HG03135 (cell line): ENCODE measurements around the gene LONP1.
"Not testable (repeated sequence)": the region's sequence is repeated elsewhere in the genome, so short reads cannot be mapped to it uniquely, and the experiment has no call there.

ENCODE experiments used
- ATAC-seq: cut with Tn5 transposase; IDR thresholded peaks from one replicate; pipeline ENCODE4 v1.9.1; 2021; ENCODE audit warnings: mild to moderate bottlenecking, moderate library complexity; ENCODE audit not compliant: unreplicated experiment

Gene LONP1

GRCh38 chr19:5719961-5720790 is at the start of gene LONP1, which contains the start of gene CATSPERD:
Gene LONP1 (minus strand): TSS chr19:5720146. CDS start chr19:5720132, 14 bp downstream.
Gene CATSPERD (plus strand): TSS chr19:5720637. CDS start chr19:5720738, 101 bp downstream.
- ATAC-seq, result peak; percentile 91

GRCh38 chr19:5767949-5768348 is 48.0 kb upstream of the LONP1 start:
- no peak for ATAC-seq

- ATAC-seq, result no peak
Measured at GRCh38 chr19:5765220-5765619, 45.3 kb upstream of the LONP1 start.

- ATAC-seq, result no peak
Measured at GRCh38 chr19:5762608-5763217, 42.8 kb upstream of the LONP1 start.

GRCh38 chr19:5753743-5754142 is 33.8 kb upstream of the LONP1 start:
- no peak for ATAC-seq

GRCh38 chr19:5751709-5752108 is 31.8 kb upstream of the LONP1 start:
- ATAC-seq, result no peak

GRCh38 chr19:5749505-5749904 is 29.6 kb upstream of the LONP1 start:
- ATAC-seq, result no peak

GRCh38 chr19:5748920-5749319 is 29.0 kb upstream of the LONP1 start:
- not testable (repeated sequence) for ATAC-seq

- ATAC-seq, result not testable (repeated sequence)
Measured at GRCh38 chr19:5744999-5745398, 25.1 kb upstream of the LONP1 start.

- ATAC-seq, result no peak
Measured at GRCh38 chr19:5743630-5744029, 23.7 kb upstream of the LONP1 start.

- no peak for ATAC-seq
Measured at GRCh38 chr19:5742051-5742450, 22.1 kb upstream of the LONP1 start.

GRCh38 chr19:5738423-5738822 is 18.5 kb upstream of the LONP1 start:
- no peak for ATAC-seq

- not testable (repeated sequence) for ATAC-seq
Measured at GRCh38 chr19:5733172-5733571, 13.2 kb upstream of the LONP1 start.

GRCh38 chr19:5727453-5728050 is 7.6 kb upstream of the LONP1 start:
- no peak for ATAC-seq

GRCh38 chr19:5719274-5719960 is 529 bp downstream of the LONP1 start:
- peak; percentile 0 for ATAC-seq

- no peak for ATAC-seq
Measured at GRCh38 chr19:5718579-5719273, 1.2 kb downstream of the LONP1 start.

GRCh38 chr19:5718037-5718578 is 1.8 kb downstream of the LONP1 start:
- ATAC-seq, result no peak

- no peak for ATAC-seq
Measured at GRCh38 chr19:5717215-5717935, 2.6 kb downstream of the LONP1 start.

- ATAC-seq, result no peak
Measured at GRCh38 chr19:5714816-5715215, 5.1 kb downstream of the LONP1 start.

- no peak for ATAC-seq
Measured at GRCh38 chr19:5713228-5713627, 6.7 kb downstream of the LONP1 start.
